Measurements from ENCODE around the gene TMEM150B. TPM values are rescaled to one million over a fixed set of nuclear protein-coding genes. Genes with fewer than 3 reads are reported as not detected.
A peak's percentile ranks its signal among the peaks of the same experiment; 100 is the strongest.

Gene TMEM150B
- total and polyA plus RNA-seq, 2 of the 13 experiments (the other 11 are each of a cell fraction or from before 2014, with no cell fraction given): 1.3 to 1.8 TPM

- TF ChIP-seq ZHX1 (CRISPR knock-in tag; IDR thresholded peaks at IDR 0.05; ENCODE audit: low read depth) (no peak), ZNF451 (CRISPR knock-in tag; IDR thresholded peaks at IDR 0.05) (no peak), AGO2 (optimal IDR thresholded peaks at IDR 0.05; ENCODE audit: low read depth, low read length) (no peak), NR2F2 (IDR thresholded peaks at IDR 0.05; ENCODE audit: borderline replicate concordance, low read depth) (no peak), CREM (IDR thresholded peaks at IDR 0.05) (peak; percentile 87), CREM (CRISPR knock-in tag; IDR thresholded peaks at IDR 0.05) (no peak), FOXO4 (CRISPR knock-in tag; conservative IDR thresholded peaks at IDR 0.05) (no peak), PAWR (CRISPR knock-in tag; IDR thresholded peaks at IDR 0.05; ENCODE audit: borderline replicate concordance) (no peak), FOXP4 (CRISPR knock-in tag; IDR thresholded peaks at IDR 0.05) (no peak), MAF1 (CRISPR knock-in tag; IDR thresholded peaks at IDR 0.05; ENCODE audit: borderline replicate concordance) (no peak), JUND (CRISPR knock-in tag; IDR thresholded peaks at IDR 0.05) (no peak), ZBTB33 (CRISPR knock-in tag; IDR thresholded peaks at IDR 0.05) (peak; percentile 43; the same call in 1 of the 2 replicates), ZNF44 (CRISPR knock-in tag; IDR thresholded peaks at IDR 0.05) (no peak), ZNF225 (CRISPR knock-in tag; IDR thresholded peaks at IDR 0.05) (no peak), CREB1 (IDR thresholded peaks at IDR 0.05) (no peak), CREB1 (CRISPR knock-in tag; IDR thresholded peaks at IDR 0.05) (peak; percentile 73), ZNF143 (CRISPR knock-in tag; IDR thresholded peaks at IDR 0.05) (peak; percentile 93), FOXJ3 (CRISPR knock-in tag; IDR thresholded peaks at IDR 0.05; ENCODE audit: borderline replicate concordance) (no peak), HIC2 (CRISPR knock-in tag; IDR thresholded peaks at IDR 0.05; ENCODE audit: low read depth) (no peak), ZNF776 (CRISPR knock-in tag; IDR thresholded peaks at IDR 0.05) (no peak), ZNF615 (CRISPR knock-in tag; IDR thresholded peaks at IDR 0.05; ENCODE audit: borderline replicate concordance) (no peak)
These were observed 20.7 kb downstream of the TMEM150B start (continued) for GRCh38 chr19:55304279-55304978.

Data from HepG2 (cell line).